Measurements from ENCODE around the gene C1QB.
"Not testable (repeated sequence)": the region's sequence is repeated elsewhere in the genome, so short reads cannot be mapped to it uniquely, and the experiment has no call there.

The C1QB gene

GRCh38 chr1:22674410-22674749 lies 21.3 kb downstream of the C1QB start:
- TF ChIP-seq CTCF (IDR thresholded peaks at IDR 0.05) = no peak
- Histone ChIP-seq H3K4me2 (ENCODE audit: low read length) (no peak overlapping the region), H3K9ac (no peak overlapping the region), H2AFZ (no peak overlapping the region), H3K4me3 (ENCODE audit: low read depth, low read length) (no peak overlapping the region), H3K27me3 (ENCODE audit: control insufficient read depth, insufficient read depth, low read length) (peaks cover 2% of the 10 kb centered on the region), H3K27ac (no peak overlapping the region), H3K4me1 (no peaks in the 10 kb centered on the region), H3K79me2 (no peaks in the 10 kb centered on the region), H3K9me3 (ENCODE audit: control insufficient read depth, low read length) (no peaks in the 10 kb centered on the region), H3K36me3 (ENCODE audit: control insufficient read depth, insufficient read depth, low read length) (no peaks in the 10 kb centered on the region)

- H3K9ac ChIP-seq; H3K4me1 ChIP-seq; H3K79me2 ChIP-seq; H3K27ac ChIP-seq; H3K4me3 ChIP-seq (ENCODE audit: low read depth, low read length); H3K9me3 ChIP-seq (ENCODE audit: control insufficient read depth, low read length); H3K36me3 ChIP-seq (ENCODE audit: control insufficient read depth, insufficient read depth, low read length); H2AFZ ChIP-seq; H3K4me2 ChIP-seq (ENCODE audit: low read length); H3K27me3 ChIP-seq (ENCODE audit: control insufficient read depth, insufficient read depth, low read length): not testable (repeated sequence)
Observed at GRCh38 chr1:22676151-22676550, 23.1 kb downstream of the C1QB start.

- Histone ChIP-seq H3K27me3 (ENCODE audit: control insufficient read depth, insufficient read depth, low read length) (peaks cover 2% of the 10 kb centered on the region), H2AFZ (no peak overlapping the region), H3K4me2 (ENCODE audit: low read length) (no peak overlapping the region), H3K9me3 (ENCODE audit: control insufficient read depth, low read length) (no peaks in the 10 kb centered on the region), H3K4me1 (no peaks in the 10 kb centered on the region), H3K36me3 (ENCODE audit: control insufficient read depth, insufficient read depth, low read length) (no peaks in the 10 kb centered on the region), H3K79me2 (no peaks in the 10 kb centered on the region), H3K4me3 (ENCODE audit: low read depth, low read length) (no peak overlapping the region), H3K27ac (no peak overlapping the region), H3K9ac (no peak overlapping the region)
- TF ChIP-seq CTCF (IDR thresholded peaks at IDR 0.05) = no peak
Observed at GRCh38 chr1:22676916-22677583, 24.0 kb downstream of the C1QB start.

- Histone ChIP-seq H3K9me3 (ENCODE audit: control insufficient read depth, low read length) (no peaks in the 10 kb centered on the region), H3K4me3 (ENCODE audit: low read depth, low read length) (no peak overlapping the region), H3K9ac (no peak overlapping the region), H3K27ac (no peak overlapping the region), H3K79me2 (no peaks in the 10 kb centered on the region), H3K4me2 (ENCODE audit: low read length) (no peak overlapping the region), H2AFZ (no peak overlapping the region), H3K36me3 (ENCODE audit: control insufficient read depth, insufficient read depth, low read length) (no peaks in the 10 kb centered on the region), H3K4me1 (no peaks in the 10 kb centered on the region), H3K27me3 (ENCODE audit: control insufficient read depth, insufficient read depth, low read length) (peaks cover 2% of the 10 kb centered on the region)
- TF ChIP-seq CTCF (IDR thresholded peaks at IDR 0.05) = no peak
Observed at GRCh38 chr1:22677931-22678896, 25.2 kb downstream of the C1QB start.

GRCh38 chr1:22680726-22681125 lies 27.7 kb downstream of the C1QB start:
- Histone ChIP-seq H3K9ac (no peak overlapping the region), H3K9me3 (ENCODE audit: control insufficient read depth, low read length) (no peaks in the 10 kb centered on the region), H2AFZ (no peak overlapping the region), H3K36me3 (ENCODE audit: control insufficient read depth, insufficient read depth, low read length) (no peaks in the 10 kb centered on the region), H3K27me3 (ENCODE audit: control insufficient read depth, insufficient read depth, low read length) (no peaks in the 10 kb centered on the region), H3K4me1 (no peaks in the 10 kb centered on the region), H3K79me2 (no peaks in the 10 kb centered on the region), H3K4me2 (ENCODE audit: low read length) (no peak overlapping the region), H3K27ac (no peak overlapping the region), H3K4me3 (ENCODE audit: low read depth, low read length) (no peak overlapping the region)
- no peak for TF ChIP-seq CTCF (IDR thresholded peaks at IDR 0.05)

Measured in parathyroid adenoma (tissue), 2 donors.